Naive thymus-derived CD8-positive, alpha-beta T cell (primary cell): ENCODE measurements around the gene CDK5. TPM values are rescaled to one million over a fixed set of nuclear protein-coding genes. Genes with fewer than 3 reads are reported as not detected.
"Not testable (repeated sequence)": the region's sequence is repeated elsewhere in the genome, so short reads cannot be mapped to it uniquely, and the experiment has no call there.

Experiments
- ATAC-seq, 2 donors: fragments of 150-1000 bp; cut with Tn5 transposase in 1 of 2; sonication (Bioruptor Pico), chemical (Tn5 transposase) in 1 of 2; 1 replicate in 1 of 2; 2 replicates in 1 of 2; pipeline ENCODE4 v1.10.0; 2021; ENCODE audit warnings: mild to moderate bottlenecking in 2 of 2, moderate library complexity in 2 of 2
- POLR2A ChIA-PET: fragments of 350-600 bp; sonication (Branson Sonifier 250); formaldehyde crosslinking; loops from one replicate; lab custom pipeline; 2021; ENCODE audit warnings: antibody characterized with exemption; lab: Charles Lee
- DNase-seq, 10 donors: peaks; one replicate each; pipeline versions ENCODE4 v3.0.0 to v3.0.0-alpha.2; 2020 to 2022
- H3K27ac Mint-ChIP-seq, 10 donors: one replicate each; pipeline ENCODE4 v1.8.0; 2020 to 2022; ENCODE audit warnings: mild to moderate bottlenecking in 10 of 10, mixed read lengths in 10 of 10, moderate library complexity in 4 of 10, inconsistent platforms in 1 of 10
- H3K27me3 Mint-ChIP-seq, 5 donors: one replicate each; pipeline ENCODE4 v1.8.0; 2021 to 2022; ENCODE audit warnings: mixed read lengths in 5 of 5
- H3K36me3 Mint-ChIP-seq, 3 donors: one replicate each; pipeline ENCODE4 v1.8.0; 2020 to 2022; ENCODE audit warnings: mixed read lengths in 3 of 3, mild to moderate bottlenecking in 2 of 3, inconsistent platforms in 1 of 3
- H3K4me1 Mint-ChIP-seq, 4 donors: one replicate each; pipeline ENCODE4 v1.8.0; 2021 to 2022; ENCODE audit warnings: mixed read lengths in 4 of 4
- H3K4me3 Mint-ChIP-seq, 10 donors: one replicate each; pipeline ENCODE4 v1.8.0; 2020 to 2022; ENCODE audit warnings: mild to moderate bottlenecking in 10 of 10, mixed read lengths in 10 of 10, moderate library complexity in 6 of 10, inconsistent platforms in 1 of 10
- H3K9me3 Mint-ChIP-seq, 9 donors: one replicate each; pipeline ENCODE4 v1.8.0; 2020 to 2022; ENCODE audit warnings: mixed read lengths in 9 of 9, mild to moderate bottlenecking in 3 of 9, inconsistent platforms in 1 of 9, moderate library complexity in 1 of 9
- polyA plus RNA-seq, 3 donors: library from polyadenylated mRNA; unstranded; fragments of 300-500 nt; fragmentation: Illumina TruSeq; gene quantifications; one replicate each; pipeline ENCODE4 v1.2.3, GENCODE V29; 2021
- total RNA-seq, 8 experiments: library from RNA in 2 of 8; stranded (reverse) in 2 of 8; gene quantifications; one replicate each; pipeline ENCODE4 v1.2.3 and lab custom pipeline; 2021 to 2026

CDK5 gene
- total and polyA plus RNA-seq, 5 experiments from 2014 or later = 4.1 to 13.2 (median 10.7) TPM

GRCh38 chr7:151046603-151047573, 10.8 kb downstream of the CDK5 start:
- H3K9me3 Mint-ChIP-seq = no peaks in the 10 kb centered on the region
- DNase-seq (no peak), ATAC-seq (no peak)
- POLR2A ChIA-PET = interaction anchor here (1.3 kb wide), 1 partner anchor 20 kb away, joined by 3 read pairs; no protein-coding TSS in a partner anchor
- H3K4me3 Mint-ChIP-seq = no peak overlapping the region
- peaks cover 0 to 14% (median 0%) of the 10 kb centered on the region in 3 donors for H3K36me3 Mint-ChIP-seq
- H3K27ac Mint-ChIP-seq = peak overlapping the region in 3 of 10 donors; percentile 15 to 63 (median 29)
- H3K4me1 Mint-ChIP-seq = peaks cover 0 to 8% (median 3%) of the 10 kb centered on the region in 4 donors
- H3K27me3 Mint-ChIP-seq = peaks cover 0 to 1% (median 0%) of the 10 kb centered on the region in 5 donors

DNA sequence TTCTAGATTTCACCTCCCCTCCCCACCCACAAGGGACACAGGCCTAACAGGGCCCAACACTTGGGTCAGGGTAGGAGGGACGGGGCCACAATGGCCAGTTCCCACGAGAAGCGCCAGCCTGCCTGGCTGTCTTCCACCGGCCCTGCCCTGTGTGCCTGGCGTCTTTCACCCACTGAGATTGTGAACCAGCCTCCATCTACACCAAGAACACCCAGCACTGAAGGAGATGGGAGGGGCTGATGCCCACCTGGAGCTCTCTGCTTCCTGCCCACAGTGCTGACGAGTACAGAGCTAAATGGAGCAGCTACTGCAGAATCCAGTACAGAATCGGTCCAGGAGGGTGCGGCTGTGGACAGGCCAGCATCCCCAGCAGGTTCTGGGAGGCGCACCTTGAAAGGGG, 11.7 kb downstream of the CDK5 start:
- no peaks in the 10 kb centered on the region for H3K27me3 Mint-ChIP-seq
- POLR2A ChIA-PET = no interaction called here
- H3K4me3 Mint-ChIP-seq = no peak overlapping the region
- ATAC-seq (no peak), DNase-seq (no peak)
- H3K36me3 Mint-ChIP-seq = peaks cover 0 to 17% (median 0%) of the 10 kb centered on the region in 3 donors
- H3K27ac Mint-ChIP-seq = peak overlapping the region in 1 of 10 donors; percentile 55
- H3K4me1 Mint-ChIP-seq = peaks cover 0 to 6% (median 2%) of the 10 kb centered on the region in 4 donors
- no peaks in the 10 kb centered on the region for H3K9me3 Mint-ChIP-seq

DNA sequence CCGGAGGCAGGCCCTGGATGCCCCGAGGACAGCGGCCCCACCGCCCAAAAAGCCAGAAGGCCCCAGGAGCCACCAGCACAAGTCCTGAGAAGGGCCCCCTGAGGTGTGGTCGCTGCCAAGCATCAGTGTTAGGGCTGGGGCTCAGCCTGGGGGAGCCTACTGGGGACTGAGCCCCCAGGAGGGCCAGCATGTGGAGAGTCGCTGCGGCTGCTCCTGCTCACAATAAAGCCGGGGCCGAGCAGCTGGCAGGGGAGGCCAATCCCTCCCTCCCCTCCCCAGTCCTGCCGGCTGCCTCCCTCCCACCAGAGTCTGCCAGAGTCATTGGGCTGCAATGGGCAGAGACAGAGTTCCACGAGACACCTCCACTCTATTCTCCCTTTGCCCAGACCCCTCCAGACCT, 12.4 kb downstream of the CDK5 start:
- no peak for ATAC-seq
- DNase-seq = no peak
- POLR2A ChIA-PET = interaction anchor here (0.9 to 1.7 kb wide), 2 partner anchors 31 to 66 kb away, joined by 3 to 4 read pairs; no protein-coding TSS in a partner anchor
- H3K36me3 Mint-ChIP-seq = peaks cover 0 to 17% (median 0%) of the 10 kb centered on the region in 3 donors
- peak overlapping the region in 1 of 10 donors; percentile 53 for H3K27ac Mint-ChIP-seq
- no peaks in the 10 kb centered on the region for H3K9me3 Mint-ChIP-seq
- H3K4me3 Mint-ChIP-seq = no peak overlapping the region
- H3K4me1 Mint-ChIP-seq = peaks cover 0 to 6% (median 1%) of the 10 kb centered on the region in 4 donors
- no peaks in the 10 kb centered on the region for H3K27me3 Mint-ChIP-seq

DNA sequence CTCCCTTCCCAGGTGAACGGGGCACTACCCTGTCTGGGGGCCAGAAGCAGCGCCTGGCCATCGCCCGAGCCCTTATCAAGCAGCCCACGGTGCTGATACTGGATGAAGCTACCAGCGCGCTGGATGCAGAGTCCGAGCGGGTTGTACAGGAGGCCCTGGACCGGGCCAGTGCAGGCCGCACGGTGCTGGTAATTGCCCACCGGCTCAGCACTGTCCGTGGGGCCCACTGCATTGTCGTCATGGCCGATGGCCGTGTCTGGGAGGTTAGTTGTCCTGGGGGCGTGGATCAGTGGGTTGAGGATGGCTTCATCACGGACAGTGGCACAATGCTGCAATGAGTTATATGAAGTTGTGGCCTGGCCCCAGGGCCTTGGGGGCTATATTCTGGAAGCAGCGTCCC, 13.7 kb downstream of the CDK5 start:
- no peak overlapping the region for H3K27ac Mint-ChIP-seq
- DNase-seq = no peak
- H3K36me3 Mint-ChIP-seq = peaks cover 0 to 17% (median 0%) of the 10 kb centered on the region in 3 donors
- POLR2A ChIA-PET = interaction anchor here (0.6 to 1.7 kb wide), 2 partner anchors 30 to 179 kb away, joined by 4 read pairs; no protein-coding TSS in a partner anchor
- H3K27me3 Mint-ChIP-seq = no peaks in the 10 kb centered on the region
- no peak for ATAC-seq
- no peak overlapping the region for H3K4me3 Mint-ChIP-seq
- peaks cover 0 to 11% (median 10%) of the 10 kb centered on the region in 4 donors for H3K4me1 Mint-ChIP-seq
- H3K9me3 Mint-ChIP-seq = no peaks in the 10 kb centered on the region

DNA sequence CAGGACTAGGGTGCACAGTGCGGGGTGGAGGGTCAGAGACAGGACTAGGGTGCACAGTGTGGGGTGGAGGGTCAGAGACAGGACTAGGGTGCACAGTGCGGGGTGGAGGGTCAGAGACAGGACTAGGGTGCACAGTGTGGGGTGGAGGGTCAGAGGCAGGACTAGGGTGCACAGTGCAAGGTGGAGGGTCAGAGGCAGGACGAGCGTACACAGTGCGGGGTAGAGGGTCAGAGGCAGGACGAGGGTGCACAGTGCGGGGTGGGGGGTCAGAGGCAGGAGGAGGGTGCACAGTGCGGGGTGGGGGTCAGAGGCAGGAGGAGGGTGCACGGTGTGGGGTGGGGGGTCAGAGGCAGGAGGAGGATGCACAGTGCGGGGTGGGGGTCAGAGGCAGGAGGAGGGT, 14.2 kb downstream of the CDK5 start:
- H3K27me3 Mint-ChIP-seq, H3K4me3 Mint-ChIP-seq, DNase-seq, H3K9me3 Mint-ChIP-seq, H3K27ac Mint-ChIP-seq, ATAC-seq, POLR2A ChIA-PET: not testable (repeated sequence)
- Mint-ChIP-seq H3K4me1 (peaks cover 0 to 11% (median 10%) of the 10 kb centered on the region in 4 donors), H3K36me3 (peaks cover 0 to 17% (median 0%) of the 10 kb centered on the region in 3 donors)

- no peak for ATAC-seq
- DNase-seq = no peak
- POLR2A ChIA-PET = interaction anchor here (1.0 to 1.8 kb wide), 2 partner anchors 11 to 12 kb away, joined by 4 to 6 read pairs; partner anchors contain the start of gene ABCB8
- Mint-ChIP-seq H3K27me3 (no peaks in the 10 kb centered on the region), H3K4me1 (peaks cover 0 to 10% (median 9%) of the 10 kb centered on the region in 4 donors), H3K4me3 (no peak overlapping the region), H3K27ac (no peak overlapping the region), H3K36me3 (peaks cover 0 to 29% (median 5%) of the 10 kb centered on the region in 3 donors), H3K9me3 (no peaks in the 10 kb centered on the region)
These were observed 16.9 kb downstream of the CDK5 start for GRCh38 chr7:151040616-151041375.

DNA sequence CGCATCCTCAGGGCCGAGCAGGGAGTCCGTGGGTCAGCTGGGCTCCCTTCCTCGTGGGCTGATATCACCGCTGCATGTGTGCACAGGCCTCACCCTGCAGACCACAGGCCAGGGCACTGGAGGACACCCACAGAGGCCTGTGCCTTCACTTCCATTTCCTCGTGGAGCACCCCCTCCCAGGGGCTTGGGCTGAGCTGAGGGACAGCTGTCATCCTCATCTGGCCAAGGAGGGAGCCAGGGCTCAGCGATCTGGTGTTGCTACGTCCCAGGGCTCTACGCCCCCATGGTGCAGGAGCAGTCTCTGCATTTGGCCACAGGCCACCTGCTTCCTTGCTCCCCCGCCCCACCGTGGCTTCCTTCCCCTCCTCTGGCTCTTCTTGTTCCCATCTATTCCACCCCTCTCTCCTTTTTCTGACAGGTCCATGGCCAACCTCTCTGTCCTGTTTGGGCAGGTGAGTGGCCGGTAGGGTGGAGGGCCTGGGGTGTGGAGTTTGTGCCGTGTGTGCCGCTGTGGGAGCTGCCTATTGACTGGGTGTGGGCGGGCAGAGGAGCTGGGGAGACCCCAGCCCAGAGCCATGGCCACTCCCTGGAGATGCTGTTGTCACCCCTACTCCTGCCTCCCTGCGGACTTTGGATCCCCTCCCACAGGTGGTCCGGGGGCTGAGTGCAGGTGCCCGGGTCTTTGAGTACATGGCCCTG, 17.7 kb downstream of the CDK5 start:
- no peaks in the 10 kb centered on the region for H3K27me3 Mint-ChIP-seq
- H3K36me3 Mint-ChIP-seq = peaks cover 0 to 28% (median 5%) of the 10 kb centered on the region in 3 donors
- POLR2A ChIA-PET = interaction anchor here (0.7 to 1.0 kb wide), 2 partner anchors 10 to 665 kb away, joined by 3 to 4 read pairs; no protein-coding TSS in a partner anchor
- H3K4me3 Mint-ChIP-seq = no peak overlapping the region
- peak overlapping the region in 2 of 10 donors; percentile 48 to 58 for H3K27ac Mint-ChIP-seq
- no peaks in the 10 kb centered on the region for H3K9me3 Mint-ChIP-seq
- ATAC-seq (peak in 1 of 2 donors; percentile 22), DNase-seq (no peak)
- peaks cover 0 to 10% (median 9%) of the 10 kb centered on the region in 4 donors for H3K4me1 Mint-ChIP-seq

DNA sequence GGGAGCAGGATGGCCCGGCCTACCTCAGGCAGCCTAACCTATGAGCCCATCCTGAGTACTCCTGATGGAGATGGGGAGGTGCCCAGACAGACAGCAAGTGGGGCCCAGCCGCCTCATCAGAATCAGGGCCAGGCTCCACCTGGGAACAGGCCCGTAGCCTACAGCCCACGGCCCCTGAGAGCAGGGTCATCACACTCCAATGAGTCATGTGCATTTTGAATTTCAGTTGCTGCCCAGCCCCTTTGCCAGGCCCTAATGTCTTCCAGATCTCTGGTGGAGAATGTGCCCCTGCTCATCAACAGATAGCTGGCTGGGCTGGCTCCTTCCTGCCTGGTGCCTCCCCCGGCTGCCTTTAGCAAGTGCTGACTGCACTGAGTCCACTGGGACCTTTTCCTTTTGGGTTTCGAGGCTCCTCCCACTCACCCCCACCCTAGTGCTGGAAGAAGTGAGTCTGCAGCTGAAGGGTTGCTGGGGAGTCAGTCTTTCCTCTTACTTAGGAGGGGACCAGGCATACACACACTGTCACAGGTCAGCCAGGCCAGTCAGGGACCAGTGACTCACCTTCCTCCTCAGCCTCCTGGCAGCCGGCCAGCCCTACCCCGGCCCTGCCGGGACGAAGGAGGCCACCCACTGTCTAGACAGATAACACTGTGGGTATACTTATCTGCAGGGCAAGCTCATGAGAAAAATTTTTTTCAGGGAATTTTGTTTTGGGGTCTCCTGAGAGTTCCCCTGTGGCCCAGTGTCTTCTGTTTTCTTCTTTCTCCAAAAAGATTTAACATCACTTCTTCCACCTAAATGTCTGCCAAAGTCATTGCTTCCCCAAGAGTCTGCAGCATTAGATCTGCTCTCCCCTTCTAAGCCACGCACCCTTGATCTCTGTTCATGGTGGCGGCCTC, 18.5 kb downstream of the CDK5 start:
- peaks cover 0 to 24% (median 5%) of the 10 kb centered on the region in 3 donors for H3K36me3 Mint-ChIP-seq

DNA sequence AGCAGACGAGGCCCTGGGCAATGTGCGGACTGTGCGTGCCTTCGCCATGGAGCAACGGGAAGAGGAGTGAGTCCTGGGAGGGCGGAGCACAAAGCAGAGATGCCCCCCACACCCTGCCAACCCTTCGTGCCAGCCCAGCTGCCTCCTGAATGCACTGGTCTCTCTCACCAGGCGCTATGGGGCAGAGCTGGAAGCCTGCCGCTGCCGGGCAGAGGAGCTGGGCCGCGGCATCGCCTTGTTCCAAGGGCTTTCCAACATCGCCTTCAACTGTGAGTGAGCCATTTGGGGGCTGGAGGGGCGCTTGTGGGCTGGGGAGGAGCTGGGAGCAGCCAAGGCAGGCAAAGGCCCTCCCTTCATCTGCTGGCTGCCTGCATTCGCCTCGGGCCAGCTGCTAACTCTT, 21.8 kb downstream of the CDK5 start:
- H3K9me3 Mint-ChIP-seq = no peaks in the 10 kb centered on the region
- POLR2A ChIA-PET = no interaction called here
- H3K4me1 Mint-ChIP-seq = peaks cover 2 to 24% (median 13%) of the 10 kb centered on the region in 4 donors
- no peak for ATAC-seq
- peak overlapping the region in 2 of 10 donors; percentile 60 to 83 for H3K27ac Mint-ChIP-seq
- peaks cover 0 to 38% (median 7%) of the 10 kb centered on the region in 3 donors for H3K36me3 Mint-ChIP-seq
- no peaks in the 10 kb centered on the region for H3K27me3 Mint-ChIP-seq
- no peak overlapping the region for H3K4me3 Mint-ChIP-seq
- DNase-seq = no peak

More for the DNA sequence above, 18.5 kb downstream of the CDK5 start:
- ATAC-seq = peak in 1 of 2 donors; percentile 46
- H3K4me3 Mint-ChIP-seq = no peak overlapping the region
- H3K4me1 Mint-ChIP-seq = peaks cover 0 to 10% (median 9%) of the 10 kb centered on the region in 4 donors
- no peaks in the 10 kb centered on the region for H3K27me3 Mint-ChIP-seq
- POLR2A ChIA-PET = interaction anchor here (0.7 kb wide), 1 partner anchor 664 kb away, joined by 3 read pairs; no protein-coding TSS in a partner anchor
- H3K27ac Mint-ChIP-seq = peak overlapping the region in 4 of 10 donors; percentile 36 to 59 (median 53)
- H3K9me3 Mint-ChIP-seq = no peaks in the 10 kb centered on the region
- no peak for DNase-seq

- POLR2A ChIA-PET = no interaction called here
- Mint-ChIP-seq H3K27me3 (no peaks in the 10 kb centered on the region), H3K36me3 (peaks cover 0 to 38% (median 7%) of the 10 kb centered on the region in 3 donors), H3K27ac (peak overlapping the region in 3 of 10 donors; percentile 5 to 83 (median 60)), H3K4me1 (peaks cover 2 to 25% (median 14%) of the 10 kb centered on the region in 4 donors), H3K9me3 (no peaks in the 10 kb centered on the region), H3K4me3 (no peak overlapping the region)
- DNase-seq (no peak), ATAC-seq (no peak)
These were observed 22.5 kb downstream of the CDK5 start for GRCh38 chr7:151035026-151035717.
